SK-N-MC (cell line): ENCODE results near the gene NAA10.

ENCODE experiments used
- DNase-seq: peaks from one replicate; pipeline ENCODE4 v3.0.0-alpha.2; 2011; ENCODE audit warnings: low read depth, low spot score
- H3K27ac ChIP-seq: fragments of 200-600 bp; sonication (generic); 2 replicates; pipeline ENCODE4 v1.5.1; 2016; ENCODE audit warnings: mixed run types
- H3K36me3 ChIP-seq: fragments of 200-600 bp; sonication (generic); 2 replicates; pipeline ENCODE4 v1.6.1; 2017; ENCODE audit warnings: antibody characterized with exemption, low read length, mixed read lengths; ENCODE audit not compliant: insufficient read depth
- H3K4me3 ChIP-seq: fragments of 200-600 bp; sonication (generic); 2 replicates; pipeline ENCODE4 v1.5.1; 2016
- H3K9ac ChIP-seq: fragments of 200-600 bp; sonication (generic); 2 replicates; pipeline ENCODE4 v1.8.0; 2017; ENCODE audit warnings: mixed run types, mixed read lengths; ENCODE audit not compliant: insufficient read length
- H3K9me3 ChIP-seq: fragments of 200-600 bp; sonication (generic); 2 replicates; pipeline ENCODE4 v1.6.1; 2017; ENCODE audit warnings: low read depth, mild to moderate bottlenecking, antibody characterized with exemption, low read length, moderate library complexity, mixed read lengths
- EZH2 ChIP-seq: fragments of 200-600 bp; sonication (generic); IDR thresholded peaks from one replicate; pipeline ENCODE4 v1.6.1; 2017; ENCODE audit warnings: antibody characterized with exemption
- FOXP2 ChIP-seq: optimal IDR thresholded peaks from 2 replicates; pipeline ENCODE3; 2011; ENCODE audit warnings: mild to moderate bottlenecking, moderate library complexity; ENCODE audit not compliant: insufficient read depth; ENCODE audit errors: extremely low read length, control extremely low read depth
- POLR2AphosphoS5 ChIP-seq: IDR thresholded peaks from 2 replicates; pipeline ENCODE4 v1.6.1; 2012; ENCODE audit warnings: mild to moderate bottlenecking, low read depth, low read length, borderline replicate concordance

Gene NAA10

DNA sequence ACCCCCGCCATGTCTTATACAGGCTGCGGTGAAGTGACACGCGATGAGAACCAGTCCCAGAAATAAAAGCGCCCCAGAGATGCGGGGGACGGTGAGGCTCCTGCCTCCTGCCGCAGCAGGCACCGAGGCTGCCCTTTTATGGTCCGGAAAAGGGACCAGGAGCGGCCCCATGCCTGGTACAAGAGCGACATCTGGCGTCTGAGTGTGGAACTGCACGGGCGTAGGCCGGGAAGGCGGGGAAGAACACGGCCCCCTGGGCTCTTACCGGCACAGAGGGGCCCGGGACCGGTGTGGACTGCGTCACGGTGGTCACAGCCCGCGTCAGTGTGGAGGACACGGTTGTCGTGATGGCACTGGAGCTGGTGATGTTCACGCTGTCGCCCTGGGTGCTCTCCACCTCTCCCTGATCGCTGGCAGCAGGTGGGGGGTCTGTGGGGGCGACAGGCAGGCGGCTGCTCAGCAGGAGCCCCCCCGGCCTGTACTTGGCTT, 18.5 kb upstream of the NAA10 start:
- Histone ChIP-seq H3K9me3 (no peaks in the 10 kb centered on the region), H3K4me3 (no peak overlapping the region), H3K27ac (no peak overlapping the region), H3K36me3 (peaks cover 78% of the 10 kb centered on the region), H3K9ac (no peak overlapping the region)
- no peak for DNase-seq
- TF ChIP-seq POLR2AphosphoS5 (no peak; the same call in 1 of the 2 replicates), EZH2 (no peak), FOXP2 (no peak)

DNA sequence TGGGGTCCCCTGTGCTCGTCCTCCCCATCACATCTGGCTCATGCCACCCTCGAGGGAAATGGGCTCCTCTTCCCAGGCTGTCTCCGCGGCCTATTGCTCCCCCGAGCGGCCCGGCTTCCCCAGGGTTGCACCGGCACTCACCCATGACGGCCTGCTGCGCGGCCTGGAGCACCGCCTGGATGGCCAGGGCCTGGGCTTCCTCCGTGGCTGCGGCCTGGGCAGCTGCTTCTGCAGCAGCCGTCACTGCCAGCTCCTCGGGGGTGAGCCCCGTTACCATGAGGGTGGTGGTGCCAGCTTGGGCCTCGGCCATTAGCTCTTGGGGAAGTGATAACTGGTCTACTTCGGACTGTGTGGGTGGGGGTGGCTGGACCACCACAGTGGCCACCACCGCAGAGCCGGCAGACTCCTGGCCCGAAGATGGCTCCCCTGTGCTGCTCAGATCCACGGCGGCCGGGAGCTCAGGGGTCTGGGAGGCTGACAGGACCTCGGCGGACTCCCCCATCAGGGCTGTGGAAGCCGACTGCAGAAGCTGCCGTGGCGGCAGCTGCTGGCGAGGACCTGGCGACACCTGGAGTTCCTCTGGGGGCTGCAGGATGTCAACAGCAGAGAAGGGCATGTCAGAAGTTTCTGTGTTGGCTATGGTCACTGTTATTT, 17.7 kb upstream of the NAA10 start:
- H3K4me3 ChIP-seq: no peak overlapping the region
- H3K36me3 ChIP-seq: peaks cover 69% of the 10 kb centered on the region
- H3K9me3 ChIP-seq: no peaks in the 10 kb centered on the region
- TF ChIP-seq EZH2: no peak
- no peak for TF ChIP-seq FOXP2
- no peak for TF ChIP-seq POLR2AphosphoS5
- no peak overlapping the region for H3K27ac ChIP-seq
- DNase-seq: no peak
- H3K9ac ChIP-seq: no peak overlapping the region

DNA sequence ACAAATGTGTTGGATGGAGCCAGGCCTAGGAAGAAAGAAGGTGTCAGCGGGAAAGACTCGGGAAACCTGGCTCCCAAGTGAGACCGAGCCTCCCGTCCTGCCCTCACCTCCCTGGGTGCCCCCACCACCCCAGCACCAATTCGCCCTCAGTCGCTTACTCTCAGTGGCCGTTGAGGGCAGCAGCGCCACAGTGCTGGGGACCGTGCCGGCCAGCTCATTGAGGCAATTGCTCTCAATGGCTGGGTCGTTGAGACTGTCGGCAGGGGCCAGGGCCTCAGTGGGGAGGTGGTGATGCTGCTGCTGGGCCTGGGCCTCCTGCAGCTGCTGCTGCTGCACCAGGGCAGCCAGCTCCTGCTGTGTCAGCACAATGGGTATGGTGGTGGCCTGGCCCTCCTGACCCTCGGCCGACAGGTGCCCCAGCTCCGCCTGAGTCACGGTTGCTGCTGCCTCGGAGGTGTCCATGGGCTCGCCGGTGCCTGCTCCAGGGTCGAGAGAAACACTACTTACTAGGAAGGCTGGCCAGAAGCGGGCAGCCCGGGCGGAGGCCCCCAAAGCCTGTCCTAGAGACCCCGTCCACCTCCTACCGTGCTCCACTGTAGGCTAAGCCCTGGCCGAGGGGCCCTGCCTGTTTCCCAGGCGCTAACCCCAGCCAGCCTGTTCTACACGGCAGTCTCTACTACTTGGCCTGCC, 17.0 kb upstream of the NAA10 start:
- no peak overlapping the region for H3K4me3 ChIP-seq
- H3K9ac ChIP-seq: no peak overlapping the region
- H3K9me3 ChIP-seq: no peaks in the 10 kb centered on the region
- no peak overlapping the region for H3K27ac ChIP-seq
- no peak for DNase-seq
- TF ChIP-seq FOXP2 (no peak), EZH2 (no peak), POLR2AphosphoS5 (no peak)
- H3K36me3 ChIP-seq: peaks cover 63% of the 10 kb centered on the region

DNA sequence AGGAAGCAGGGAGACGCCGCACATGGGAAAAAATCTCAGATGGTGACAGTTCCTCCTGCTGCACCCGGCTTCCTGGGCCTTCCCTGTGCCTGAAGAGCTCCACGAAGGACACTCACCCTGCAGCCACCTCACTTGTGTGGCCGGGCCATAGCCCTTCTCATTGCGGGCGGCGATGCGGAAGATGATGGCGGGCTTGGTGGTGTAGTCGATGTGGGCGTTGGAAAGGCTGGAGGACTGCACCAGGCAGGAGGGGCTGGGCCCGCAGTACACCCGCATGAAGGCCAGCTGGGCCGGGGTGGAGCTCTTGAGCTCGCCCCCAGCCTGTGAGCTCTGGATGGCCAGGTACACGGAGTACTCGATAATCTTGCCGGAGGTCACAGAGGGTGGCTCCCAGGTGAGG, 15.3 kb upstream of the NAA10 start:
- no peak overlapping the region for H3K9ac ChIP-seq
- no peak overlapping the region for H3K27ac ChIP-seq
- no peak overlapping the region for H3K4me3 ChIP-seq
- no peaks in the 10 kb centered on the region for H3K9me3 ChIP-seq
- no peak for TF ChIP-seq EZH2
- no peak for TF ChIP-seq POLR2AphosphoS5
- no peak for TF ChIP-seq FOXP2
- peaks cover 47% of the 10 kb centered on the region for H3K36me3 ChIP-seq
- no peak for DNase-seq

DNA sequence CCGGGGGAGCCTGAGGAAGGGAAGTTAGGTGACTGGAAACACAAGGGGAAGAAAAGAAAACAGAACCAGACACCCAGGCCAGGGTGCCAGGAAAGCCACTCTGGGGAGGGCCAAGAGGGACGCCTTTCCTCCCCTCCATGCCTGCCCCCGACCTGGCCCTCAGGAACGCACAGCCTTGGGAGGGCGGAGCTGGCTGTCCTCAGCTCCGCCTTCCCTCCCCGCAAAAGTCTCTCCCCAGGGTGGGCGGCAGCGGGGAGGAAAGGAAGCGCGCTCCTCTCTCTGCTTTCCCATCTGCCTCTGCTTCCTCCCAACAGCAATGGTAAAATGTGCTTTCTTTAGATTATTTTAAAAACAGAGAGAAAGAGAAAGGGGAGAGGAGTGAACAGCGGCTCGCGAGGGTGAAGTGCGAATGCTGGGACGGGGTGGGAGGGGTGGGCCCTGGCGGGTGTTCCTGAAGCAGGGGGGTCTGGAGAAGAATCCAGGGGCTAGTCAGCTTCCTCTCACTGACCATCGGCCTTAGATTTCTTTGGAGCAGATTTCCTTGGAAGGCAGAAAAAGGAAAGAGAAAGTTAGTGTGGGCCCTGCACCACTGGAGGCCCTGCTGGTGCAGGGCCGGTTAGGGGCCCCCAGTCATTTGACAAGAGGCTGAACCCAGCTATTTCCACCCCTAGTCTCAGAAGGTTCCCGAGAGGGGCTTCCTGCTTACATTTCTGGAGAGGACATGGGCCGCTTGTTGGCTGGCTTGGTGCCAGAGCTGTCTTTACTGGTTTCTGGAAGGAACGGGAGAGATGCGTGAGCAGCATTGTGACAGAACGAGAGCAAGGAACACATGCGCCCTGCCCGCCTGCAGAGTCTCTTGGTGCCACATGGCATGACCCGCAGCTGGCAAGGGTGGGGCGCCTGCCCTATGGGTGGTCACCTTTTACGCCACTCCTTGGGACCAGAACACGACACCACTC, 14.3 kb upstream of the NAA10 start:
- Histone ChIP-seq H3K36me3 (peaks cover 47% of the 10 kb centered on the region), H3K9me3 (no peaks in the 10 kb centered on the region), H3K9ac (no peak overlapping the region), H3K4me3 (no peak overlapping the region), H3K27ac (peak overlapping the region; percentile 63)
- TF ChIP-seq FOXP2: no peak
- TF ChIP-seq POLR2AphosphoS5: no peak
- DNase-seq: no peak

DNA sequence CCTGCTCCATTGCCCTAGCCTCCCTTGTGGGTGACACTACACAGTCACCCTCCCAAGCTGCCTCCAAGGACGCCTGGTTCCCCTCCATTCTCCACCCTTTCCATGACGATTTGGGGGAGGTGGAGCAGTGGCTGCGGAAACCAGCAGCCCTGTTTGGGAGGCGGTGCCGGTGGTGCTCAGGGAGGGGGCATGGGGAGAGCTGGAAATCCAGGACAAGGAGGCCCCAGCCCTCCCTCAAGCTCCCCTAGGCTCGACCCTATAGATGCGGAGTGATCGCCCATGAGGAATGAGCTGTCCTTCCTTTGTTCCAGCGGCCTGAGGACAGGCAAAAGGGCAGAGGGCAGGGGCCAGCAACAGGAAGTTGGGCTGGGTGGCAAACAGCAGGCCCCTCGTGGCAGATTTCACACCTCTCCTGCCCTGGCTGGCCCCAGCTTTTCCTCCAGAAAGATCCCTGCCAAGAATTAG, 13.2 kb upstream of the NAA10 start:
- DNase-seq: no peak
- no peak overlapping the region for H3K4me3 ChIP-seq
- peak overlapping the region; percentile 63 for H3K27ac ChIP-seq
- H3K9ac ChIP-seq: no peak overlapping the region
- TF ChIP-seq FOXP2: no peak
- no peak for TF ChIP-seq POLR2AphosphoS5
- TF ChIP-seq EZH2: no peak
- peaks cover 36% of the 10 kb centered on the region for H3K36me3 ChIP-seq
- no peaks in the 10 kb centered on the region for H3K9me3 ChIP-seq

DNA sequence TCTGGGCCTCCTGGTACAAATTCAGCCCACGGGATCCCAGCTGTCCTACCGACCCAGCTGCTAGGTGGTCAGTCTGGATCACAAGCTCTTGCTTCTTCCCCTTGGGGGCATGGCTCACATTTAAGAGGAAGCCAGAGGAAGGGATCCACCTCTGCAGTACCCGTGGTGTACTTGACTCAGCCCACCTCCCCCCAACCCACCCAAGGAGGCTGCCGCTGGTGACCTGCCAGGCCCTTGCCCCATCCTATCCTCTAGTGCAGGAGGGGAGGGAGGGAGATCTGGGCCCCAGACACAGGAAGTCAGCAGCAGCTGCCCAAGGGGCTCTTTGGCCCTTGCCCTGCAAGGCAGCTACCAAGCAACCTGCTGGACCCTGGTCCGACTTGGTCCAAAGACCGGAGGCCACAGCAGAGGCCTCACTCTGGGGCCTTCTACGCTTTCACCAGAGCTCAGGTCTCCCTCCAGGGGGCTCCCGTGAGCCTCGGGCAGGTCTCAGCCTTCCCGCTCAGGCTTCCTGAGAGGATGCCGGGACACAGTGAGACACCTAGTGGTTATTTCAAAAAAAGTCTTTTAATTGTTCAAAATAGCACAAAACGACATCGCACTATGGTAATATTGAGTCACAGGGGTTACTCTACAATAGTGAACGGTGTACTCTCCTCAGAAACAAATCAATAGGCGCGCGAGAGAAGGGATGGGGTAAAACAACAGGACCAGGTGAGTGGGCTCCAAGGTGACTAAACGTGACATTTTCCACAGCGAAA, 12.4 kb upstream of the NAA10 start:
- H3K27ac ChIP-seq: peak overlapping the region; percentile 63
- no peaks in the 10 kb centered on the region for H3K9me3 ChIP-seq
- no peak overlapping the region for H3K4me3 ChIP-seq
- DNase-seq: no peak
- TF ChIP-seq EZH2: no peak
- TF ChIP-seq POLR2AphosphoS5: no peak; the same call in 1 of the 2 replicates
- no peak for TF ChIP-seq FOXP2
- no peak overlapping the region for H3K9ac ChIP-seq
- H3K36me3 ChIP-seq: peaks cover 27% of the 10 kb centered on the region
